Mesodermal cell (in vitro differentiated cells): ENCODE data around the gene CNDP2. TPM values are rescaled to one million over a fixed set of nuclear protein-coding genes. Genes with fewer than 3 reads are reported as not detected.
A peak's percentile ranks its signal among the peaks of the same experiment; 100 is the strongest.

Experiments
- H3K27ac ChIP-seq: 2 replicates; pipeline ENCODE4 v1.7.0; 2013; ENCODE audit warnings: mild to moderate bottlenecking, low read depth, low read length, moderate library complexity; ENCODE audit not compliant: severe bottlenecking
- H3K36me3 ChIP-seq: 2 replicates; pipeline ENCODE4 v1.7.1; 2013; ENCODE audit warnings: mild to moderate bottlenecking, low read length, moderate library complexity; ENCODE audit not compliant: control insufficient read depth, insufficient read depth
- H3K4me1 ChIP-seq: one replicate; pipeline ENCODE4 v1.7.1; 2013; ENCODE audit warnings: mild to moderate bottlenecking, low read length; ENCODE audit not compliant: insufficient read depth, control insufficient read depth, poor library complexity, severe bottlenecking
- H3K4me3 ChIP-seq: 2 replicates; pipeline ENCODE4 v1.7.0; 2013; ENCODE audit warnings: low read length, control low read depth, mild to moderate bottlenecking; ENCODE audit not compliant: insufficient read depth, poor library complexity, severe bottlenecking; ENCODE audit errors: extremely low read depth
- H3K9me3 ChIP-seq: 2 replicates; pipeline ENCODE4 v1.7.1; 2013; ENCODE audit warnings: mild to moderate bottlenecking, low read length, moderate library complexity; ENCODE audit not compliant: control insufficient read depth
- WGBS, 2 experiments: methylation state at CpG; one replicate each; pipeline ENCODE4 v1.1.5; 2013; ENCODE audit warnings: missing lambda C conversion rate in 2 of 2; ENCODE audit not compliant: insufficient coverage in 2 of 2; 5-methylcytosine and 5-hydroxymethylcytosine counted together
- polyA plus RNA-seq, 2 experiments: library from polyadenylated mRNA; stranded (reverse); fragments of 50-300 nt; gene quantifications; one replicate each; pipeline ENCODE4 v1.2.3, GENCODE V29; 2013

The CNDP2 gene
- polyA plus RNA-seq (2013, experiment 1 of 2), result 82.4 TPM
- 71.5 TPM for polyA plus RNA-seq (2013, experiment 2 of 2)

- Histone ChIP-seq H3K27ac (peak within 1 kb of the TSS; percentile 92), H3K36me3 (peaks cover 23% of the 10 kb centered on the region), H3K4me1 (peaks cover 12% of the 10 kb centered on the region), H3K9me3 (no peaks in the 10 kb centered on the region), H3K4me3 (peak within 1 kb of the TSS; percentile 84)
- WGBS, 2 experiments, result 0% methylated on average over 44 to 49 of the region's 71 CpGs
These were observed at the start of gene CNDP2 for GRCh38 chr18:74495581-74496507. Gene CNDP2 (plus strand): TSS chr18:74496363. CDS start chr18:74499974, 3,611 bp downstream.

- no peak overlapping the region for H3K27ac ChIP-seq
- H3K4me3 ChIP-seq, result no peak overlapping the region
- H3K9me3 ChIP-seq, result no peaks in the 10 kb centered on the region
- WGBS, 2 experiments, result 95 to 97% methylated on average over 32 to 34 of the region's 38 CpGs
- no peaks in the 10 kb centered on the region for H3K4me1 ChIP-seq
- no peaks in the 10 kb centered on the region for H3K36me3 ChIP-seq
These were observed 49.3 kb upstream of the CNDP2 start for GRCh38 chr18:74446631-74447403.

- Histone ChIP-seq H3K4me1 (no peaks in the 10 kb centered on the region), H3K4me3 (no peak overlapping the region), H3K9me3 (no peaks in the 10 kb centered on the region), H3K27ac (no peak overlapping the region), H3K36me3 (no peaks in the 10 kb centered on the region)
- whole genome bisulfite sequencing, 2 experiments, result 92 to 94% methylated on average over 10 of the region's 16 CpGs
These were observed 48.6 kb upstream of the CNDP2 start for GRCh38 chr18:74447404-74448152.

GRCh38 chr18:74450626-74451025 lies 45.5 kb upstream of the CNDP2 start:
- no peak overlapping the region for H3K27ac ChIP-seq
- H3K9me3 ChIP-seq, result no peaks in the 10 kb centered on the region
- WGBS, 2 experiments, result 93 to 95% methylated on average over 6 to 7 of the region's 7 CpGs
- H3K4me3 ChIP-seq, result no peak overlapping the region
- no peaks in the 10 kb centered on the region for H3K36me3 ChIP-seq
- peaks cover 13% of the 10 kb centered on the region for H3K4me1 ChIP-seq

DNA sequence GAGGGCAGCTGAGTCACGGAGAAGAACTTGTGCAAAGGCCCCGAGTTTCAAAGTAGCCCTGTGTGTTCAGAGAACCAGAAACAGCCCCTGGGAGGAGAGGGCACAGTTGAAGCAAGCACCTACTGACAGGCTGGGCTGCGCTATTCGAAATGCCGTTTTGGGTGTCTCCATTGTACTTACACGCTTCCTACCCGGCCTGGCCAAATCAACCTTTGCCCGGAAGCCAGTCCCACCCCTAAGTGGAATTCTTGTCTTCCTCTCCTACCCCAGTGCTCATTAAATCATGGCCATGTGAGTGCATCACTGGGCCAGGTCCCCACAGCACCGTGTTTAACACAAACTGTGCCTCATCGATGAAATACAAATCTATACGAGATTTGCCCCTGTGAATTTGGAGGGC lies 45.0 kb upstream of the CNDP2 start:
- H3K36me3 ChIP-seq, result no peaks in the 10 kb centered on the region
- H3K4me1 ChIP-seq, result peaks cover 13% of the 10 kb centered on the region
- WGBS, 2 experiments, result 91 to 97% methylated on average over 10 to 11 of the region's 11 CpGs
- no peak overlapping the region for H3K27ac ChIP-seq
- no peaks in the 10 kb centered on the region for H3K9me3 ChIP-seq
- no peak overlapping the region for H3K4me3 ChIP-seq

DNA sequence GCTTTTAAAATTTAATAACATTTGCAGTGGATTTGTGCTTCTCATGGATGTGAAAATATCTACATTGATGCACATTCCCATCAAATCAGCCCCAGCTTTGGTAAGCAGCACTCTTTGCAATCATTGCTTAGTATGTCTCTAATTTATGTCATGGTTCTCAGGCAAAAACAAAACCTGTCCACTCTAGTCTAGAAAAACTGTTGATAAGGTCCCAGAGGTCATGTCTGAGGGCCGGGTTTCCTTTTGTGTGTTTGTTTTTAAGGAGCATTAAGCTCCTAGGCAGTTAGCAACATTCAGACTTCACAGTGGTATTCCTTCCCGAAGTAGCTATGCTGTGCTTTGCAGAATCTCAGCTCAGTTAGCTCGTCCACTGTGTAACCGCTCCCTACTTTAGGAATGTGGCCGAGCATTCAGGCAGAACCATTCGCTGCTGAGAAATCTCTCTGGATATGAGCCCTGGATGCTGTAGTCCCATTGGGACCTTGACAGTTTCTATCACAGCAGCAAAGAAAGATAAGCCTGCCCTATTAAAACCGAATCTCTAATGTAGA lies 43.1 kb upstream of the CNDP2 start:
- 58 to 86% methylated on average over 6 of the region's 7 CpGs for WGBS, 2 experiments
- Histone ChIP-seq H3K9me3 (no peaks in the 10 kb centered on the region), H3K4me3 (no peak overlapping the region), H3K36me3 (no peaks in the 10 kb centered on the region), H3K27ac (peak overlapping the region; percentile 49), H3K4me1 (peaks cover 13% of the 10 kb centered on the region)

GRCh38 chr18:74453642-74454198 lies 42.4 kb upstream of the CNDP2 start:
- Histone ChIP-seq H3K27ac (no peak overlapping the region), H3K4me3 (no peak overlapping the region), H3K9me3 (no peaks in the 10 kb centered on the region), H3K36me3 (no peaks in the 10 kb centered on the region), H3K4me1 (peaks cover 13% of the 10 kb centered on the region)
- WGBS, 2 experiments, result 90 to 95% methylated on average over 2 to 3 of the region's 6 CpGs

GRCh38 chr18:74454279-74454751 lies 41.8 kb upstream of the CNDP2 start:
- WGBS, 2 experiments, result 93 to 96% methylated on average over 5 to 9 of the region's 9 CpGs
- no peak overlapping the region for H3K27ac ChIP-seq
- no peaks in the 10 kb centered on the region for H3K9me3 ChIP-seq
- peaks cover 13% of the 10 kb centered on the region for H3K4me1 ChIP-seq
- H3K36me3 ChIP-seq, result no peaks in the 10 kb centered on the region
- H3K4me3 ChIP-seq, result no peak overlapping the region

- peaks cover 13% of the 10 kb centered on the region for H3K4me1 ChIP-seq
- no peaks in the 10 kb centered on the region for H3K9me3 ChIP-seq
- H3K36me3 ChIP-seq, result no peaks in the 10 kb centered on the region
- H3K4me3 ChIP-seq, result no peak overlapping the region
- WGBS, 2 experiments, result 100% methylated on average over 1 to 3 of the region's 10 CpGs
- no peak overlapping the region for H3K27ac ChIP-seq
These were observed 40.8 kb upstream of the CNDP2 start for GRCh38 chr18:74455386-74455785.

GRCh38 chr18:74456017-74456348 lies 40.2 kb upstream of the CNDP2 start:
- peaks cover 13% of the 10 kb centered on the region for H3K4me1 ChIP-seq
- H3K9me3 ChIP-seq, result no peaks in the 10 kb centered on the region
- no peaks in the 10 kb centered on the region for H3K36me3 ChIP-seq
- WGBS, 2 experiments, result 23 to 24% methylated on average over 6 of the region's 7 CpGs
- H3K4me3 ChIP-seq, result peak overlapping the region; percentile 43
- no peak overlapping the region for H3K27ac ChIP-seq
